ENCODE results near the gene ZNF467.

Gene ZNF467

GRCh38 chr7:149721084-149721601 lies 52.2 kb downstream of the ZNF467 start:
- DNase-seq (ENCODE audit: low read depth, low spot score), result no peak
- no peak overlapping the region for H3K4me3 ChIP-seq (ENCODE audit: low read length)

GRCh38 chr7:149720372-149721083 lies 52.9 kb downstream of the ZNF467 start:
- DNase-seq (ENCODE audit: low read depth, low spot score), result no peak
- no peak overlapping the region for H3K4me3 ChIP-seq (ENCODE audit: low read length)

GRCh38 chr7:149719912-149720335 lies 53.5 kb downstream of the ZNF467 start:
- H3K4me3 ChIP-seq (ENCODE audit: low read length), result no peak overlapping the region

GRCh38 chr7:149719050-149719899 lies 54.1 kb downstream of the ZNF467 start:
- no peak for DNase-seq (ENCODE audit: low read depth, low spot score)
- no peak overlapping the region for H3K4me3 ChIP-seq (ENCODE audit: low read length)

More at GRCh38 chr7:149719912-149720335, 53.5 kb downstream of the ZNF467 start:
- DNase-seq (ENCODE audit: low read depth, low spot score), result no peak

GRCh38 chr7:149718730-149719049 lies 54.7 kb downstream of the ZNF467 start:
- no peak overlapping the region for H3K4me3 ChIP-seq (ENCODE audit: low read length)
- DNase-seq (ENCODE audit: low read depth, low spot score), result no peak

- no peak overlapping the region for H3K4me3 ChIP-seq (ENCODE audit: low read length)
- no peak for DNase-seq (ENCODE audit: low read depth, low spot score)
Observed at GRCh38 chr7:149717481-149717880, 55.9 kb downstream of the ZNF467 start.

- DNase-seq (ENCODE audit: low read depth, low spot score), result no peak
- no peak overlapping the region for H3K4me3 ChIP-seq (ENCODE audit: low read length)
Observed at GRCh38 chr7:149716932-149717307, 56.5 kb downstream of the ZNF467 start.

- DNase-seq (ENCODE audit: low read depth, low spot score), result no peak
- peak overlapping the region; percentile 87 for H3K4me3 ChIP-seq (ENCODE audit: low read length)
Observed at GRCh38 chr7:149716007-149716931, 57.1 kb downstream of the ZNF467 start.

GRCh38 chr7:149715476-149715875 lies 57.9 kb downstream of the ZNF467 start:
- no peak for DNase-seq (ENCODE audit: low read depth, low spot score)
- H3K4me3 ChIP-seq (ENCODE audit: low read length), result peak overlapping the region; percentile 87

GRCh38 chr7:149714910-149715471 lies 58.4 kb downstream of the ZNF467 start:
- DNase-seq (ENCODE audit: low read depth, low spot score), result no peak
- H3K4me3 ChIP-seq (ENCODE audit: low read length), result peak overlapping the region; percentile 87
